ENCODE results near the gene PRPF18. TPM values are rescaled to one million over a fixed set of nuclear protein-coding genes. Genes with fewer than 3 reads are reported as not detected.
A peak's percentile ranks its signal among the peaks of the same experiment; 100 is the strongest.
"Not testable (repeated sequence)": the region's sequence is repeated elsewhere in the genome, so short reads cannot be mapped to it uniquely, and the experiment has no call there.

Gene PRPF18, protein sequence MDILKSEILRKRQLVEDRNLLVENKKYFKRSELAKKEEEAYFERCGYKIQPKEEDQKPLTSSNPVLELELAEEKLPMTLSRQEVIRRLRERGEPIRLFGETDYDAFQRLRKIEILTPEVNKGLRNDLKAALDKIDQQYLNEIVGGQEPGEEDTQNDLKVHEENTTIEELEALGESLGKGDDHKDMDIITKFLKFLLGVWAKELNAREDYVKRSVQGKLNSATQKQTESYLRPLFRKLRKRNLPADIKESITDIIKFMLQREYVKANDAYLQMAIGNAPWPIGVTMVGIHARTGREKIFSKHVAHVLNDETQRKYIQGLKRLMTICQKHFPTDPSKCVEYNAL
- total RNA-seq: 10 to 100 TPM; 24.1 to 27.4 TPM

DNA sequence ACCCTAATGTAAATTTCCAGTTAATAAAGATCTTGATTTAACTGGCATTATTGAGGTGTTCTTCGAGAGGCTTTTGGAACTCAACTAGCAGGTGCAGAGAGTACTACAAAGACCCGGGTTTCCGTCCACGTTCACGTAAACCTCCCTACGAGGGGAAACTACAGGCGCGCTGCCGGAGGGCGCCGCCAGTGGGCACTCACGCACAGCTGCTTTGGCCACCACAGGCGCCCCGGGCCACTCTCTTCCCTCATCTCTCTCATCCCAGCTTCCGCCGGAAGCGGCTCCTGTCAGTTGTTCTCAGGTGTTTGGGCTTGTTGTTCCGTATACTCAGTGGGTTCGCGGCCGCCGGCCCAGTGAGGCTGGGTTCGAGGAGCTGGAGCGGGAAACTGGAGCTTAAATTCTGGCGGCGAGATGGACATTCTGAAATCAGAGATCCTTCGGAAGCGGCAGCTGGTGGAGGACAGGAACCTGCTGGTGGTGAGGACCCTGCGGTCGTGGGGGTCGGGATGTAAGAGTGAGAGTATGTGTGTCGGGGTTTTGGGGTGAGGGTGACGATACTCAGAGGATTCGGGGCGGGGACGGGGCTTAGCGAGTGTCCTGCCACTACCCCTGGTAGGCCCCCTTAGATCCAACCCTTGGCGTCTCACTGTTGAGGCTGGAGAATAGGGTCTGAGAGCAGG lies at the start of gene PRPF18:
Gene PRPF18, plus strand, starts transcription at position 290 of the 680 bp plus-strand sequence. Its CDS starts 122 bp downstream, at position 412.
- ATAC-seq (ENCODE audit: low read depth) (peak; percentile 99), DNase-seq (peak; percentile 93)
- Mint-ChIP-seq H3K36me3 (peaks cover 3% of the 10 kb centered on the region), H3K4me3 (peak within 1 kb of the TSS; percentile 97), H3K27me3 (peaks cover 6% of the 10 kb centered on the region), H3K9me3 (no peaks in the 10 kb centered on the region), H3K4me1 (peaks cover 20% of the 10 kb centered on the region), H3K27ac (peak within 1 kb of the TSS; percentile 98)
- POLR2A ChIA-PET: interaction anchor here (0.7 to 1.7 kb wide), 4 partner anchors 19 to 425 kb away, joined by 3 read pairs; partner anchors contain the start of gene MCM10

DNA sequence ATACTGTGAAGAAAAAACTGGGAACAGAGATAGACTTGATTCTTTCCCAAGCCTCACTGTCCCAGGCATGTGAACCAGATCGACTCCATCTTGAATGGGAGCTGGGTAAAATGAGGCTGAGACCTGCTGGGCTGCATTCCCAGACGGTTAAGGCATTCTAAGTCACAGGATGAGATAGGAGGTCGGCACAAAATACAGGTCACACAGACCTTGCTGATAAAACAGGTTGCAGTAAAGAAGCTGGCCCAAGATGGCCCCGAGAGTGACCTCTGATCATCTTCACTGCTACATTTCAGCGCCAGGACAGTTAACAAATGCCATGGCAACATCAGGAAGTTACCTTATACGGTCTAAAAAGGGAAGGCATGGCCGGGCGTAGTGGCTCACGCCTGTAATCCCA lies 48.8 kb upstream of the PRPF18 start:
- DNase-seq; H3K4me1 Mint-ChIP-seq; H3K36me3 Mint-ChIP-seq; H3K9me3 Mint-ChIP-seq; H3K27ac Mint-ChIP-seq; H3K27me3 Mint-ChIP-seq; H3K4me3 Mint-ChIP-seq; POLR2A ChIA-PET; ATAC-seq (ENCODE audit: low read depth): not testable (repeated sequence)

DNA sequence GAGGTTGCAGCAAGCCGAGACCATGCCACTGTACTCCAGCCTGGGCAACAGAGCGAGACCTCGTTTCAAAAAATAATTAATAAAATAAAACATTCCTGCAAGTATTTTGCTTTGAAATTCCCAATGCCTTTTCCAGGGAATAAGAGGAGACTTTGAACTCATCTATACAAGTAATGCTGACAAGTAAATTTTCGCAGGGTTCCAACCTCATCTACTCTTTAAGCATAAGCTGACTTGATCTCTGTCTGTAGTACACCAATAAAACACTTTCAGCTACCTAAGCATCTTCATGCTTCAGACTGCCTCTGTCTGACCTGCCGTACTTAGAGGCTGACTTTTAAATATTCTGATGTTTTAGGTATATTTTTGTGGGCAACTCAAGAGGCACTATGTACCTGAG lies 44.2 kb upstream of the PRPF18 start:
- no peak overlapping the region for H3K27ac Mint-ChIP-seq
- no peak overlapping the region for H3K4me3 Mint-ChIP-seq
- H3K36me3 Mint-ChIP-seq: no peaks in the 10 kb centered on the region
- peaks cover 20% of the 10 kb centered on the region for H3K27me3 Mint-ChIP-seq
- no peak for ATAC-seq (ENCODE audit: low read depth)
- POLR2A ChIA-PET: no interaction called here
- DNase-seq: no peak
- H3K9me3 Mint-ChIP-seq: no peaks in the 10 kb centered on the region
- no peaks in the 10 kb centered on the region for H3K4me1 Mint-ChIP-seq

DNA sequence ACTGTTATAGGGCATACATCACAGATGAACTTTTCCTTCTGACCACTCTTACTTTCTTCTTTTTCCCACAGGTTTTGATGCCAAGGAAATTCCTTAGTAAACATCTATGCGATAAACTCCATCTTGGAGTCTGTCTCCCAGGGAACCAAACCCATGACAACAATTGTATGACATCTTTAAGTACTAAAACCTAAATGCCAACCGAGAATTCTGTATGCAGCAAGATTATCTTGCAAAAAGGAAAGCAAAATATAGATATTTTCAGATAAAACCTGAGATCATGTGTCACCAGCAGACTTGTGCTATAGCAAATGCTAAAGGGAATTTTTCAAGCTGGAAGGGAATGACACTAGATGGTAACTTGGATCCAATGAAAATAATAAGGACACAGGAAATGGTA lies 36.0 kb upstream of the PRPF18 start:
- no peak overlapping the region for H3K4me3 Mint-ChIP-seq
- no peak for ATAC-seq (ENCODE audit: low read depth)
- H3K27me3 Mint-ChIP-seq: peaks cover 15% of the 10 kb centered on the region
- H3K9me3 Mint-ChIP-seq: peaks cover 4% of the 10 kb centered on the region
- no peaks in the 10 kb centered on the region for H3K36me3 Mint-ChIP-seq
- DNase-seq: no peak
- H3K4me1 Mint-ChIP-seq: no peaks in the 10 kb centered on the region
- no peak overlapping the region for H3K27ac Mint-ChIP-seq
- POLR2A ChIA-PET: no interaction called here

DNA sequence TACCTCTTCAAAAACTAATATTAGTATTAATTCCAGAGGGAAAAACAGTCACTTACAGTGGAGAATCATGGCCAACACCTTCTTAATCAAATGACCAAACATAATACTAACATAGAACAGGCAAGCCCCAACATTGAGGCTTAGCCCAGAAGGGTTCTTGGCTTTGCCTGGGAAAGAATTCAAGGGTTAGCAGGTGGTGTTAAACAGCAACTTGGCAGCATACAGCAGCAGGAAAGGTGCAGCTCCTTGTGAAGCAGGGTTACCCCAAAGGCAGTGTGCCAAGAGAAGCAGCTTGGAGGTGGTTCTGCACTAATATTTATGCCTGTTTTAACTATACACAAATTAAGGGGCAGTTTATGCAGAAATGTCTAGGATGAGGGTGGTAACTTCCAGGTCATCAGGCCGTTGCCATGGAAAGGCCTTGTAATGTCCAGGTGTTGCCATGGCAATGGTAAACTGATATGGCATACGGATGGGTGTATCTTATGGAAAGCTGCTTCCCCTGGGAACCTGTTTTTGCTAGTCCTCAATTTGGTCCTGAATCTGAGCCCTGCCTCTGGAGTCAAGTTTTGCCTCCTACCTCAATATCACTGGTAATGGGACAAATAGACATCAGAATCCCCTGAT lies 30.8 kb upstream of the PRPF18 start:
- POLR2A ChIA-PET: no interaction called here
- H3K27me3 Mint-ChIP-seq: peaks cover 12% of the 10 kb centered on the region
- H3K27ac Mint-ChIP-seq: no peak overlapping the region
- peaks cover 2% of the 10 kb centered on the region for H3K4me1 Mint-ChIP-seq
- H3K36me3 Mint-ChIP-seq: no peaks in the 10 kb centered on the region
- ATAC-seq (ENCODE audit: low read depth) (no peak), DNase-seq (no peak)
- H3K4me3 Mint-ChIP-seq: no peak overlapping the region
- peaks cover 1% of the 10 kb centered on the region for H3K9me3 Mint-ChIP-seq

DNA sequence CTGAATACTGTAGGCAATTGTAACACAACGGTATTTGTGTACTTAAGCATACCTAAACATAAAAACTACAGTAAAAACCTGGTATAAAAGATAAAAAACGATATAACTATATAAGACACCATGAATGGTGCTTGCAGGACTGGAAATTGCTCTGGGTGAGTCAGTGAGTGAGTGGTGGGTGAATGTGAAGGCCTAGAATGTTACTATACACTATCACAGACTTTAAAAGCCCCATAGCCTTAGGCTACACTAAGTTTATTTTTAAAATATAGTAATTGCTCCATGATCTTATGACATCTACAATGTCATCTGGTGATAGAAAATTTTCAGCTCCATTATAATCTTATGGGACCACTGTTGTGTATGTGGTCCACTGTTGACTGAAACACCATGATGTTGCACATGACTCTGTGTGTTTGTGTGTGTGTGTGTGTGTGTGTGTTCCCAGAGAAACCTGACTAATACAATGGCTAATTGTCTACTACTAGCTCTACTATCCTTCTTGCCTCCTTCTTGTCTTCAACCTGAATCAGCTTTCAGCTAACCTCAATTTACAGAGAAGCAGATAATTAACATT lies 27.6 kb upstream of the PRPF18 start:
- Mint-ChIP-seq H3K4me3 (no peak overlapping the region), H3K27me3 (peaks cover 7% of the 10 kb centered on the region), H3K36me3 (no peaks in the 10 kb centered on the region), H3K9me3 (peaks cover 1% of the 10 kb centered on the region), H3K27ac (no peak overlapping the region), H3K4me1 (peaks cover 2% of the 10 kb centered on the region)
- no peak for DNase-seq
- POLR2A ChIA-PET: interaction anchor here (0.7 kb wide), 1 partner anchor 25 kb away, joined by 5 read pairs; no protein-coding TSS in a partner anchor
- no peak for ATAC-seq (ENCODE audit: low read depth)

DNA sequence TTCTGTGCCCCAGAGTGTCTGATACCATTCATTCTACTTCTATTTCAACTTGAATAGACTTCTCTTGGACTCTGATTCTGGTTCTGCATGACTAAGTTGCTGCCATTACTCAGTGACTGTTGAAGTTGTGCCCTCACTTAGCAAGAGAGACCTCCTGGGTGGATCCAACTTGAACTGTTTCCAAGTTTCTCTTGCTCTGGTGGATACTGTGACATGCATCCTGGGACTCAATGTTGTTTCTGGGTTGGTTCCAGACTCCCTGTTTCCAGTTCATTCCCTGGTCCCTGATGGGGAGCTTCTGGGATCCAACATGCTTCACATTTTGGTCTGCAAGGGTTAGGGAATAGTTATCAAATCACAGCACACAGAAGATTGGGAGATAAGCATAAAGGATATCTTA lies 26.2 kb upstream of the PRPF18 start:
- H3K36me3 Mint-ChIP-seq: no peaks in the 10 kb centered on the region
- ATAC-seq (ENCODE audit: low read depth): no peak
- no peak overlapping the region for H3K4me3 Mint-ChIP-seq
- peaks cover 1% of the 10 kb centered on the region for H3K9me3 Mint-ChIP-seq
- H3K27me3 Mint-ChIP-seq: peaks cover 7% of the 10 kb centered on the region
- POLR2A ChIA-PET: no interaction called here
- H3K27ac Mint-ChIP-seq: no peak overlapping the region
- no peak for DNase-seq
- H3K4me1 Mint-ChIP-seq: peaks cover 2% of the 10 kb centered on the region

DNA sequence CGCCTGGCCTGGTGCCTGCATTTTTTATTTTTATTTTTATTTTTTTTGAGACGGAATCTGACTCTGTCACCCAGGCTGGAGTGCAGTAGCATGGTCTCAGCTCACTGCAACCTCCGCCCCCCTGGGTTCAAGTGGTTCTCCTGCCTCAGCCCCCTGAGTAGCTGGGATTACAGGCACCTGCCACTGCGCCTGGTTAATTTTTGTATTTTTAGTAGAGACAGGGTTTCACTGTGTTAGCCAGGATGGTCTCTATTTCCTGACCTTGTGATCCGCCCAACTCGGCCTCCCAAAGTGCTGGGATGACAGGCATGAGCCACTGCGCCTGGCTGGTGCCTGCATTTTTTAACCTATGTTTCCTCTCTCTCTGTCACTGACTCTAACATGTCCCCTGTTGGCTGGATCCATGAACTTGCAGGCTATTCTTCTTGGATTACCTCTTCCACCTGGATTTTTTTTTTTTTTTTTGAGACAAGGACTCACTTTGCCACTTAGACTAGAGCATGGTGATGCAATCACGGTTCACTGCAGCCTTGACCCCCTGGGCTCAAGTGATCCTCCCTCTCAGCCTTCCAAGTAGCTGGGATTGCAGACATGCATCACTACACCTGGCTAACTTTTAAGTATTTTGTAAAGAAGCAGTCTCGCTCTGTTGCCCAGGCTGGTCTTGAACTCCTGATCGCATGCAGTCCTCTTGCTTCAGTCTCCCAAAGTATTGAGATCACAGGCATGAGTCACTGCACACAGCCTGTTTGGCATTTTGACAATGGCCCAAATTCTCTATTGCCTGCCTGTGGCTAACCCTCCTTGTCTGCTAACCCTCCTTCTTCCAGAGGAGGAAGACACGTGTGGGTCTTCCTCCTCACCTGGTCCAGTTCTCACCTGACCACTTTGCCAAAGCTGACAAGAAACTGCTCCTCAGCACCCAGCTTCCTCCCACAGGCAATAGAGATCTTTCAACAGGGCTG lies 23.0 kb upstream of the PRPF18 start:
- Mint-ChIP-seq H3K4me1 (no peaks in the 10 kb centered on the region), H3K9me3 (no peaks in the 10 kb centered on the region), H3K27ac (no peak overlapping the region), H3K27me3 (peaks cover 7% of the 10 kb centered on the region), H3K36me3 (no peaks in the 10 kb centered on the region), H3K4me3 (no peak overlapping the region)
- POLR2A ChIA-PET: no interaction called here
- DNase-seq (no peak), ATAC-seq (ENCODE audit: low read depth) (no peak)

DNA sequence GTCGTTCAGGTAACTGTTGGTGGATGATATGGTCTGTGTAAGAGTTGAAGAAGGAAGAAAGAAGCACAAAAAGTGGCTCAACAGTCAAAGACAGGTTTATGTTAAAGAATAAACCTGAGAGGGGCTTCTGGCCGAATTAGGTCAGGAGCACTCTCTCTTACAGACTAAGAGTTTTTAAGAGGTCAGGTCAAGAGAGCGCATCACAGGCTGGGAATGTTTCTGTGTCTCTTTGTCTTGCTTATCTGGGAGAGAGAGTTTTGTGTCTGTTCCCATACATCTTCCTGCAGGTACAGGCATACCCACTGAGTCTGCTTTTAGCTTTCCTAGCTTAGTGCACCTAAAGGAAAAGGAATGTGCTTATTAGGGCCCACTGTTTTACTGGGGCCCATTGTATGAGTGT lies 22.2 kb upstream of the PRPF18 start:
- peaks cover 7% of the 10 kb centered on the region for H3K27me3 Mint-ChIP-seq
- H3K36me3 Mint-ChIP-seq: no peaks in the 10 kb centered on the region
- H3K9me3 Mint-ChIP-seq: no peaks in the 10 kb centered on the region
- no peaks in the 10 kb centered on the region for H3K4me1 Mint-ChIP-seq
- ATAC-seq (ENCODE audit: low read depth): no peak
- POLR2A ChIA-PET: no interaction called here
- DNase-seq: no peak
- no peak overlapping the region for H3K27ac Mint-ChIP-seq
- H3K4me3 Mint-ChIP-seq: no peak overlapping the region

DNA sequence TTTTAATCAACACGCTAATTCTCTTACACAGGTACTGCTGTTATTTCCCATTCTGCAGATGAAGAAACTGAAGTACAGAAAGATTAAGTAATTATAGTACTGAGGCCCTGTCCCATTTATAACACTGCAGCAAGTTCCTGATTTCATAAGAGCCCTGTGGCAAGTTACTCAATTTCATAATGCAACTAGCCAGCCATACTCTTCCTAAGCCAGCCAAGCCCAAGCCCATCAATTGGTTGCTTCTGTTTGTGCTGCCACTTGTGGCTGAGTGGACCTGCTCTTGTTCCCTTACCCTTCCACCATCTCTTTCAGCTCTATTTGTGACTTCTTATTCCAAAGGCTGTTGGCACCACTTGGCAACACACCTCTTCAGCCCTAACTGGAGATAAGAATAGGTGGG lies 19.7 kb upstream of the PRPF18 start:
- no peaks in the 10 kb centered on the region for H3K36me3 Mint-ChIP-seq
- H3K27ac Mint-ChIP-seq: no peak overlapping the region
- DNase-seq: no peak
- no peaks in the 10 kb centered on the region for H3K9me3 Mint-ChIP-seq
- POLR2A ChIA-PET: no interaction called here
- H3K4me1 Mint-ChIP-seq: no peaks in the 10 kb centered on the region
- no peak overlapping the region for H3K4me3 Mint-ChIP-seq
- no peak for ATAC-seq (ENCODE audit: low read depth)
- peaks cover 7% of the 10 kb centered on the region for H3K27me3 Mint-ChIP-seq

DNA sequence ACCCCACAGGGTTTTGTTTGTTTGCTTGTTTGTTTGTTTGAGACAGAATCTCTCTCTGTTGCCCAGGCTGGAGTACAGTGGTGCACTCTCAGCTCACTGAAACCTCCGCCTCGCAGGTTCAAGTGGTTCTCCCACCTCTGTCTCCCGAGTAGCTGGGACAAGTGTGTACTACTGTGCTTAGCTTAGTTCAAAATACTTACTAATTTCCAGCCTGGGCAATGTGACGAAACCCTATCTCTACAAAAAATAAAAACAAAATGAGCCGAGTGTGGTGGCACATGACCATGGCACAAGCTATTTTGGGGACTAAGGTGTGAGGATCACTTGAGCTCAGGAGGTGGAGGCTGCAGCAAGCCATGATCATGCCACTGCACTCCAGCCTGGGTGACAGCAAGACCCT lies 15.2 kb upstream of the PRPF18 start:
- DNase-seq: no peak
- Mint-ChIP-seq H3K27ac (no peak overlapping the region), H3K27me3 (peaks cover 25% of the 10 kb centered on the region), H3K36me3 (no peaks in the 10 kb centered on the region), H3K4me1 (peaks cover 1% of the 10 kb centered on the region), H3K4me3 (no peak overlapping the region), H3K9me3 (peaks cover 2% of the 10 kb centered on the region)
- no peak for ATAC-seq (ENCODE audit: low read depth)
- POLR2A ChIA-PET: no interaction called here

DNA sequence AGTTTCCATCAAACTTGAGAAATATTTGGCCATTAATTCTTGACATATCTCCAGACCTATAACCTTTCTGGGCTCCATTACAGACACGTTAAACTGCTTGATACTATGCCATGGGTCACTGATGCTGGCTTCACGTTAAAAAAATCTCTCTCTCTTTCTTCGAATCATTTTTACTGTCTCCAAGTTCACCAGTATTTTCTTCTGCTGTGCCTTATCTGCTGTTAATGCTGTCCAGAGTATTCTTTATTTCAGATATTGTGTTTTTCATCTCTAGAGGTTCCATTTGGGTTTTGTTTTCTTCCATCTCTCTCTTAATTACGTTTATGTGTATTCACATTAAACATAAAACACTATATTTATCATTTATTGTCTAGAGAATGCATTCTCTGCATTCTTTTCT lies 12.8 kb upstream of the PRPF18 start:
- peaks cover 29% of the 10 kb centered on the region for H3K27me3 Mint-ChIP-seq
- H3K9me3 Mint-ChIP-seq: peaks cover 2% of the 10 kb centered on the region
- H3K4me1 Mint-ChIP-seq: peaks cover 1% of the 10 kb centered on the region
- H3K27ac Mint-ChIP-seq: no peak overlapping the region
- no peak overlapping the region for H3K4me3 Mint-ChIP-seq
- DNase-seq (no peak), ATAC-seq (ENCODE audit: low read depth) (no peak)
- POLR2A ChIA-PET: no interaction called here
- H3K36me3 Mint-ChIP-seq: no peaks in the 10 kb centered on the region

Measured in activated naive CD8-positive, alpha-beta T cell treated with anti-CD3 and anti-CD28 coated beads, Interleukin-2, amount 10 ng/mL, durations not matched to agents 7 days and 5 days (primary cell).